ENCODE data around the gene GTPBP6. TPM values are rescaled to one million over a fixed set of nuclear protein-coding genes. Genes with fewer than 3 reads are reported as not detected.

The GTPBP6 gene
- total and polyA plus RNA-seq, 4 donors = 11.8 to 79.1 (median 59.6) TPM

DNA sequence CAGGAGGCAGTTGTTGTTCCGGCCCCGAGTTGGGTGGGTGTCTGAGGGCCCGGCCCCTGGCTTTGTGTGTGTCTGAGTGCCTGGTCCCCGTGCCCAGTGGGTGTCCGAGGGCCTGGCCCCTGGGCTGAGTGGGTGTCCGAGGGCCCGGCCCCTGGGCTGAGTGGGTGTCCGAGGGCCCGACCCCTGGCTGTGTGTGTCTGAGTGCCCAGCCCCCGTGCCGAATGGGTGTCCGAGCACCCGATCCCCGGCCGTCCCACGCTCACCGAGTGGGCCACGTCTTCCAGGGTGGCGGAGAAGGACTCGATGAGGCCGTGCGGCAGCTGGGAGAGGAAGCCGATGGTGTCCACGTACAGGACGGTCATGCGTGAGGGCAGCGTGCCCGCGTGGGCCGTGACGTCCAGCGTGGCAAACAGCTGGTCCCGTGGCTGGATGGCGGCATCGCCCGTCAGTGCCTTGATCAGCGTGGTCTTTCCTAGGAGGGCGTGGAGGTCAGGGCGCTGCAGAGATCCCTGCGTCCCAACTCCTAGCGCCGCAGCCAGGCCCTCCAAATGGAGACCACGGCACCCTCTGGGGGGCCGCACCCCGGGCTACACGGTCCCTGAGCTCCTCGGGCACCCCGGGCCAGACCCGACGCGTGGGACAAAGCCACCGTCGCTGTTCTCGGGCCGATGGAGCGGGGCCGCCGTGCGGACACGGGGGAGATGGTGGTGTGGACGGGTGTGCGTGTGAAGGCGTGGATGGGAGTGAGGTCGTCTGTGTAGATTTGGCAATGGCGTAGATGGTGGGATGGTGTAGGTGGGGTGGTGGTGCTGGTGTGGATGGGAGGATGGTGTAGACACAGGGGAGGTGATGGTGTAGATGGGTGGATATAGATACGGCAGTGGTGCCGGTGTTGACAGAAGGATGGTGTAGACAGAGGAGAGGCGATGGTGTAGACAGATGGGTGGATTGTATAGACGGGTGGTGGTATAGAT, 7.2 kb downstream of the GTPBP6 start:
- no peak overlapping the region for H3K4me3 ChIP-seq
- TF ChIP-seq, protein P1, sequence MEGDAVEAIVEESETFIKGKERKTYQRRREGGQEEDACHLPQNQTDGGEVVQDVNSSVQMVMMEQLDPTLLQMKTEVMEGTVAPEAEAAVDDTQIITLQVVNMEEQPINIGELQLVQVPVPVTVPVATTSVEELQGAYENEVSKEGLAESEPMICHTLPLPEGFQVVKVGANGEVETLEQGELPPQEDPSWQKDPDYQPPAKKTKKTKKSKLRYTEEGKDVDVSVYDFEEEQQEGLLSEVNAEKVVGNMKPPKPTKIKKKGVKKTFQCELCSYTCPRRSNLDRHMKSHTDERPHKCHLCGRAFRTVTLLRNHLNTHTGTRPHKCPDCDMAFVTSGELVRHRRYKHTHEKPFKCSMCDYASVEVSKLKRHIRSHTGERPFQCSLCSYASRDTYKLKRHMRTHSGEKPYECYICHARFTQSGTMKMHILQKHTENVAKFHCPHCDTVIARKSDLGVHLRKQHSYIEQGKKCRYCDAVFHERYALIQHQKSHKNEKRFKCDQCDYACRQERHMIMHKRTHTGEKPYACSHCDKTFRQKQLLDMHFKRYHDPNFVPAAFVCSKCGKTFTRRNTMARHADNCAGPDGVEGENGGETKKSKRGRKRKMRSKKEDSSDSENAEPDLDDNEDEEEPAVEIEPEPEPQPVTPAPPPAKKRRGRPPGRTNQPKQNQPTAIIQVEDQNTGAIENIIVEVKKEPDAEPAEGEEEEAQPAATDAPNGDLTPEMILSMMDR (IDR thresholded peaks at IDR 0.05; ENCODE audit: control extremely low read depth, extremely low read depth) = no peak
- H3K27ac ChIP-seq (ENCODE audit: low read depth in 1 of 2, low read length in 1 of 2) = no peak overlapping the region
- peak; percentile 16 for ATAC-seq (ENCODE audit: insufficient read depth, low FRiP score)
- no peaks in the 10 kb centered on the region for H3K27me3 ChIP-seq (ENCODE audit: control insufficient read depth in 3 of 3, insufficient read depth in 3 of 3, low read length in 2 of 3)
- DNase-seq = no peak
- H3K36me3 ChIP-seq (ENCODE audit: control insufficient read depth in 4 of 4, insufficient read depth in 4 of 4, low read length in 4 of 4) = peaks cover 35 to 67% (median 51%) of the 10 kb centered on the region in 4 donors
- WGBS, 2 donors = 96 to 97% methylated on average over 69 of the region's 69 CpGs
- no peaks in the 10 kb centered on the region for H3K9me3 ChIP-seq (ENCODE audit: control insufficient read depth in 4 of 4, insufficient read depth in 3 of 4, low read length in 3 of 4)
- H3K9ac ChIP-seq (ENCODE audit: insufficient read depth in 1 of 2, low read length in 2 of 2) = no peak overlapping the region
- no peaks in the 10 kb centered on the region for H3K4me1 ChIP-seq (ENCODE audit: control insufficient read depth in 5 of 5, insufficient read depth in 5 of 5, low read length in 5 of 5)

DNA sequence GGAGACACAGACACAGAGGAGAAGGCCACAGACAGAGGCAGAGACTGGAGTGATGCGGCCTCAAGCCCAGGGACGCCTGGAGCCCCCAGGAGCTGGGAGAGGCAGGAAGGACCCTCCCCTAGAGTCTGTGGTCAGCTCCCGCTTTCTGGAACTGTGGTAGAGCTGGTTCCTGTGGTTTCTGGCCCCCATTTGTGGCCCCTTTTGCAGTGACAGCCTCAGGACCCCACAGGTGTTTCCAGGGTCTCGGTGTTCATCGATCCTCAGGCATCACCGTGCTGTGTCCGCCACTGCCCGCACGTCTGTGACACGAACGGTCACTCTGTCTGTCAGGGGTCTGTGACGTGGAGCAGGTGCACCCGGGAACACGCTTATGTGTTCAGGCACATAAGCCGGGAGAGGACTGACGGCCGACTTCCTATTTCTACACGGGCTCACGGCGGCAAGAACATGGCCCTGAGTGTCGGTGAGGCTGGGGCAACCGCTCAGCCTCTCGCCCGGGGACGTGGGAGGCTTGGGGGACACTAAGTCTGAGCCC, 7.9 kb downstream of the GTPBP6 start:
- TF ChIP-seq, protein P1 (IDR thresholded peaks at IDR 0.05; ENCODE audit: control extremely low read depth, extremely low read depth) = no peak
- 88 to 94% methylated on average over 25 of the region's 25 CpGs for WGBS, 2 donors
- no peak for DNase-seq
- no peak for ATAC-seq (ENCODE audit: insufficient read depth, low FRiP score)
- no peak overlapping the region for H3K4me3 ChIP-seq
- H3K27me3 ChIP-seq (ENCODE audit: control insufficient read depth in 3 of 3, insufficient read depth in 3 of 3, low read length in 2 of 3) = no peaks in the 10 kb centered on the region
- peaks cover 0 to 3% (median 1%) of the 10 kb centered on the region in 4 donors for H3K9me3 ChIP-seq (ENCODE audit: control insufficient read depth in 4 of 4, insufficient read depth in 3 of 4, low read length in 3 of 4)
- peaks cover 43 to 67% (median 55%) of the 10 kb centered on the region in 4 donors for H3K36me3 ChIP-seq (ENCODE audit: control insufficient read depth in 4 of 4, insufficient read depth in 4 of 4, low read length in 4 of 4)
- no peak overlapping the region for H3K9ac ChIP-seq (ENCODE audit: insufficient read depth in 1 of 2, low read length in 2 of 2)
- no peaks in the 10 kb centered on the region for H3K4me1 ChIP-seq (ENCODE audit: control insufficient read depth in 5 of 5, insufficient read depth in 5 of 5, low read length in 5 of 5)
- H3K27ac ChIP-seq (ENCODE audit: low read depth in 1 of 2, low read length in 1 of 2) = no peak overlapping the region

DNA sequence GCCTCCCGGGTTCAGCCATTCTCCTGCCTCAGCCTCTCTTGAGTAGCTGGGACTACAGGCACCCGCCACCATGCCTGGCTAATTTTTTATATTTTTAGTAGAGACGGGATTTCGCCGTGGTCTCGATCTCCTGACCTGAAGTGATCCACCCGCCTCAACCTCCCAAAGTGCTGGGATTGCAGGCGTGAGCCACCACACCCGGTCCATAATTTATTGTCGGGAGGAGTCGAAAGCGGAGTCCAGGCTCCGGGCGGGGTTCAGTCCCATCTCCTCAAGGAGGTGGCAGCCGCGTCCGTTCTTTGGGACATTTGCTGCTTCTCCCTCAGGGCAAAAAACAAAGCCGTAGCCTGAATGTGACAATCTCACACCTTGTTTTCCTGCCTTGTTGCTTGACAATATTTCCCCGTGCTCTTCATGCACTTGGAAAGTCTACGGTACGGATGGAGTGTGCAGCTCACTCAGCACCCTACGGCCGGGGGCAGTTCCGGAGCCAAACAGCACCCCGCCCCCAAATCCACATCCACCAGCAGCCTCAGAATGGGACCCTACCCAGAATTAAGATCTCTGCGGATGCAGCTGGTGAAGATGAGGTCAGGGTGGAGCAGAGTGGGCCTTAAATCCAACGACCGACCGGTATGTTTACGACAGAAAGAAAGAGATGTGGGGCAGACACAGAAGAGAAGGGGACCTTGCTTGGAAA, 9.6 kb downstream of the GTPBP6 start:
- ATAC-seq (ENCODE audit: insufficient read depth, low FRiP score) = no peak

More for the DNA sequence above, 9.6 kb downstream of the GTPBP6 start:
- Histone ChIP-seq H3K27me3 (ENCODE audit: control insufficient read depth in 3 of 3, insufficient read depth in 3 of 3, low read length in 2 of 3) (no peaks in the 10 kb centered on the region), H3K4me1 (ENCODE audit: control insufficient read depth in 5 of 5, insufficient read depth in 5 of 5, low read length in 5 of 5) (no peaks in the 10 kb centered on the region), H3K36me3 (ENCODE audit: control insufficient read depth in 4 of 4, insufficient read depth in 4 of 4, low read length in 4 of 4) (peaks cover 40 to 63% (median 52%) of the 10 kb centered on the region in 4 donors), H3K9ac (ENCODE audit: insufficient read depth in 1 of 2, low read length in 2 of 2) (no peak overlapping the region), H3K27ac (ENCODE audit: low read depth in 1 of 2, low read length in 1 of 2) (no peak overlapping the region), H3K9me3 (ENCODE audit: control insufficient read depth in 4 of 4, insufficient read depth in 3 of 4, low read length in 3 of 4) (peaks cover 0 to 3% (median 1%) of the 10 kb centered on the region in 4 donors), H3K4me3 (no peak overlapping the region)
- TF ChIP-seq, protein P1 (IDR thresholded peaks at IDR 0.05; ENCODE audit: control extremely low read depth, extremely low read depth) = no peak
- DNase-seq = no peak
- WGBS, 2 donors = 94 to 96% methylated on average over 30 of the region's 30 CpGs

All from lung (tissue), 12 donors.